ENCODE data around the gene ZFP1.

The ZFP1 gene

GRCh38 chr16:75148311-75149195 lies at the start of gene ZFP1:
TSS of gene ZFP1 (plus strand) at chr16:75148524. CDS start at chr16:75152952, 4,428 bp downstream.
- DNase-seq (ENCODE audit: extremely low read depth in 1 of 2, low read depth in 1 of 2), result peak; percentile 84 to 94

GRCh38 chr16:75099075-75099667 lies 49.2 kb upstream of the ZFP1 start:
- no peak for DNase-seq (ENCODE audit: extremely low read depth in 1 of 2, low read depth in 1 of 2)

- no peak for DNase-seq (ENCODE audit: extremely low read depth in 1 of 2, low read depth in 1 of 2)
These were observed 48.4 kb upstream of the ZFP1 start for GRCh38 chr16:75099738-75100602.

- DNase-seq (ENCODE audit: extremely low read depth in 1 of 2, low read depth in 1 of 2), result no peak
These were observed 47.7 kb upstream of the ZFP1 start for GRCh38 chr16:75100603-75100990.

DNA sequence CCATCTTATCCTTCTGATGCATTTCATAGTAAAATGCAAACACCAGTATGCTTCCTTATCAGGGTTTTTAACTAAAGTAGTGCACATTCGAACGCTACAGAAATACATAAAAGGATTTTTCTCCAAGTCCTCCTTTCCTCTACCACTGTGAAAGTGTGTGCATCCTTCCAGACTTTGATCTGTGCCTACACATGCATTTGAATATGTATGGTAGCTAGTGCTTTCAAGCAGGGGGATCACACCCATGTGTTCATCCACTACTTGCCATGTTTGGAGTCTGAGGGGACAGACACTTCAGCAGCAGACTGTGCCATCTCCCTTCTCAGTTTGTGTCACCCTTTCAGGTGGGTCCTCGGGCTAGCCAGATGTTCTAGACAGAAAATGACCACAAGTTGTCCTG lies 46.7 kb upstream of the ZFP1 start:
- DNase-seq (ENCODE audit: extremely low read depth in 1 of 2, low read depth in 1 of 2), result no peak

- DNase-seq (ENCODE audit: extremely low read depth in 1 of 2, low read depth in 1 of 2), result no peak
These were observed 45.7 kb upstream of the ZFP1 start for GRCh38 chr16:75102595-75102994.

GRCh38 chr16:75103994-75104393 lies 44.3 kb upstream of the ZFP1 start:
- no peak for DNase-seq (ENCODE audit: extremely low read depth in 1 of 2, low read depth in 1 of 2)

- no peak for DNase-seq (ENCODE audit: extremely low read depth in 1 of 2, low read depth in 1 of 2)
These were observed 43.5 kb upstream of the ZFP1 start for GRCh38 chr16:75104836-75105235.

- no peak for DNase-seq (ENCODE audit: extremely low read depth in 1 of 2, low read depth in 1 of 2)
These were observed 42.8 kb upstream of the ZFP1 start for GRCh38 chr16:75105306-75106061.

- no peak for DNase-seq (ENCODE audit: extremely low read depth in 1 of 2, low read depth in 1 of 2)
These were observed 41.7 kb upstream of the ZFP1 start for GRCh38 chr16:75106351-75107274.

- DNase-seq (ENCODE audit: extremely low read depth in 1 of 2, low read depth in 1 of 2), result no peak
These were observed 40.8 kb upstream of the ZFP1 start for GRCh38 chr16:75107505-75107904.

- DNase-seq (ENCODE audit: extremely low read depth in 1 of 2, low read depth in 1 of 2), result peak; percentile 40 to 42
These were observed 39.3 kb upstream of the ZFP1 start for GRCh38 chr16:75108792-75109731.

DNA sequence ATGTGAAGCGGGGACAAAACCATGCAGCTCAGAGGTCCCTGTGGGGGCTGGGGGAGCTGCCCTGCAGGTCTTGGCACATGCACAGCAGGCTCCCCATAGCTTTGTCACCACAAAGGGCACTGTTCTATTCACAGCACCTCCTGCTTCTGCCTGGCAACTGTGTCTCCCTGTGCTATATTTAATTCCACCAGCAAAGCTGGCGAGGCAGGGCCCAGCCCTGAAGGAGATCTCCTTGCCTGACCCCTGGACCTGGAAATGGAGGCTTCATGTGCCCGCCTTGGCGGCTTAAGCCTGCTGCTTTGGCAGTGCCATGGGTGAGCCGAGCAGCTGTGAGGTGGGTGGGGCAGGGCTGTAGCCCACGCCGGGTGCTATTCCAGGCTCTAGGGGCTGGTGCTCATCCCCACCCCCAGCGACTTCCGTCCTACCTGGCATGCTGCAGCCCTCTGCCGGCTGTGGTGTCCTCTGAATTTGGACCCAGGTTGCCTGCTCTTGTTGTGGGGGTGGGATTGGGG lies 38.5 kb upstream of the ZFP1 start:
- DNase-seq (ENCODE audit: extremely low read depth in 1 of 2, low read depth in 1 of 2), result no peak

DNA sequence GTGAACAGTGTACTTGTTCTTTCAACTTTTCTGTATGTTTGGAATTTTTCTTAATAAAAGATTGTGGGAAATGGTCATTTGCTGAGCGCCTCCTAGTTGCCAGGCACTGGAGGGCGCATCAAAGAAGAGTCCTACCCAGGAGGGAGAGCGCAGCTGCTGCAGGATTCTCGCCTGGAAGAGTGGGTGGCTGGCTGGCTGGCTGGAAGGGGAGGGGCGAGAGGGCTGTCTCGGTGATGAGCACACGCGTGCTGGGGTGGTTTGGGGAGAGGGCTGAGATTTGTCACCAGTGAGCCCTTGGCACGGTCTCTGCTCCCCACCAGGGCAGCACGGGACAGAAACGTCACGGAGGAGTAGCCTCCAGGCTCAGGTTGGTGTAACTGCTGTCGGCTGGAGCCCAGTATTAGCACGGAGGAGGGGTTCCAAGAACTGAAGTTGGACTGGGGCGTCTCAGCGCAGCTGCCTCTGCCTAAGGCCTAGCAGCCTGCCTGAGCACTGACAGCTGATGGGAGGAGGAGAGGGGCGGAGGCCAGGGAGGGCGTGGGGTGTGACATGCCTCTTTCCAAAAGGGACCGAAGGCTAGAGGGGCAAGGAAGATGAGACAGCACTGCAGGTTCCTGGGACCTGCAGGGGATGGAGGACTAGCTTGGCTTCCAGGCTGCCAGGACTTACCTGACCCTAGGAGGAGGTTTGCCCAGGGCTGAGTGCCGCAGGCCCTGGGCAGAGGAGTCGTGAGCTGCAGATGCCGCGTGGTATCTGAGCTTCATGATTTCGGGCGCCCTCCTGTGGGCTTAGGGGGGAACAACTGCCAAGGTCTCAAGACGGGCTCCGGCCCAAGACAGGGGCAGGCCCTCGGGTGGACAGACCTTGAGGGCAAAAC lies 37.4 kb upstream of the ZFP1 start:
- peak; percentile 39 to 68 for DNase-seq (ENCODE audit: extremely low read depth in 1 of 2, low read depth in 1 of 2)

DNA sequence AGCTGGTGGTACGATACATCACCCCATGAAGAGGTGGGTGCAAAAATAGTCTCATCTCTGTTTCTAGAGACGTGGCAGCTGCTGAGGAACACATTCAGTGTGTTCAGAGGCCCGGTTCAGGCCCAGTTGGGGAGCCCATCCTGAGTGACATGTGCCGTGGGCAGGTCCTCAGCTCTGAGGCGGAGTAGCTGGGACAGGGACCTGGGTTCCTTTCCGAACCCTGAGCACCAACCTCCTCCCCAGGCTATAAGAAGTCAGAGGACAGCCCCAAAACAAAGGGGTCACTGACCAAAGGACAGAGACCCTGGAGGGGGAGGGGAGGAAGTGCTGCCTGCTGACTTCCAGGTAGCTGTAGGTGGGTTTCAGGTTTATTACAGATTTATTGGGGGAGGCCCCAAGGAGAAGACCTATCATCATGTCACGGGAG lies 36.8 kb upstream of the ZFP1 start:
- DNase-seq (ENCODE audit: extremely low read depth in 1 of 2, low read depth in 1 of 2), result no peak

GRCh38 chr16:75111961-75112733 lies 36.2 kb upstream of the ZFP1 start:
- no peak for DNase-seq (ENCODE audit: extremely low read depth in 1 of 2, low read depth in 1 of 2)

Data from activated CD8-positive, alpha-beta memory T cell treated with anti-CD3 and anti-CD28 coated beads for 1 hour (primary cell).